Stimulated activated CD8-positive, alpha-beta memory T cell treated with anti-CD3 and anti-CD28 coated beads, Interleukin-12 subunit alpha, Interleukin-12 subunit beta, amount 100 ng/mL, for 1 hour (primary cell): Measurements from ENCODE around the gene RRAS2.
"Not testable (repeated sequence)": the region's sequence is repeated elsewhere in the genome, so short reads cannot be mapped to it uniquely, and the experiment has no call there.

Experiments
- DNase-seq: peaks from one replicate; pipeline ENCODE4 v3.0.0-alpha.2; 2020; ENCODE audit warnings: low read depth

Gene RRAS2

DNA sequence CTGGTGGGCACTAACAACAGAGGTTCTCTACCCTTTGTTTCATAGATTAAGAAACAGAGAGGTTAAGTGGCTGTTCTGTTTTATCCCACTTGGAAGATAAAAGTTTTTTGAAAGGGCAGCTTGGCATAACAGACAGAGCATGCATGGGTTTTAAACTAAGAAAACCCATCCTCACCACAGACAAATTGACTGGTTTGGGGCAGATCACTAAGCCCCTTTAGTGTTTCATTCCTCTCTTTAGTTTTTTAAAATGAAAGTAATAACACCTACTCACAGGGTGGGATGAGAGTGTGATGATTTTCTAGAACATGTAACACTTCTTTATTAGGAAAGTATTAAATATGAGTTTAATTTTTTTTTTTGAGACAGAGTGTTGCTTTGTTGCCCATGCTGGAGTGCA, 12.3 kb upstream of the RRAS2 start:
- no peak for DNase-seq

DNA sequence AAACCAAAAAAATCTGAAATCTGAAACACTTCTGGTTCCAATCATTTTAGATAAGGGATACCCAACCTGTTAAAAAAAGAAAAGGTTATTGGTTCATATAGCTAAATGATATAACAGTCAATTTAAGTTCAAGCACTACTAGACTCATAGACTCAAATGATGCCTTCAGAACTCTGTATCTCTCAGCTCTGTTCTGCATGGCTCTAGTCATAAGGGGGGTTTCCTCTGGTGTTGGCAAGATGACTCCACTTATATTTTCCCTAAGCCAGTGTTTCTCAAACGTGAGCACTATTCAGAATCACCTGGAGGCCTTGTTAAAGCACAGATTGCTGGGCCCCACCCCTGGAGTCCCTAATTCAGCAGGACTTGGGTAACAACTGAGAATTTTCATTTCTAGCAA, 11.5 kb upstream of the RRAS2 start:
- no peak for DNase-seq

DNA sequence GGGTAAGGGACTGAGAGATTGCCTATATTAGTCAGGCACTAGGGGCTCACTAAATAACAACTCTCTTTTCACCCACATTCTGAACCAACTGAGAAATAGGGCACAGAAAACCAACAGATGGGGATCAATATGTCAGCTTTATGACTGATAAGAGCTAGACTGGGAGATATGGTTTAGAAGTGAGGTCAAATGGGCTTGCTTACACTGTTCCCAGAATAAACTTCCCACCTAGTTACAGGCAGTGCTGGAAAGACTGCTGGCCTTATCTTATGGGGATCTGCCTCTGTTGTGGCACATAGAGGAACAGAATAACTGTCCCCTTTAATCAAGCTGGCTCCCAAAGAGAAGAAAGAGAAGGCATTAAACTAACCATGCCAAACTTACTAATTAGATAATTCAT, 10.6 kb upstream of the RRAS2 start:
- DNase-seq: no peak

DNA sequence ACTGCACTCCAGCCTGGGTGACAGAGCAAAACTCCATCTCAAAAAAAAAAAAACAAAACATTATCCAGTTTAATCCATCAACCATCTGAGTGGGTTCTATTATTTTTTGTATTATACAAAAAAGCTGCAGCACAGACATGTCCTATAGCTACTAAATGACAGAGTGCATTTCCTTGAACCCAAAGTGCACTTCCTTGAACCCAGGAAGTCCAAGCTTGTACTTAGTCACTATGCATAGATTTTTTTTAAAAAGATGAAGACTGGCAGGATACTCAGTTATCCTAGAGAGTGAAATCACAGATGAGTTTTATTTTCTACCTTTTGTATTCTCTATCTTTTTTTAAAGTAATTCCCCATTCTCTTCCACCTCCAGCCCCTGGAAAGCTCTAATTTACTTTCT, 8.0 kb upstream of the RRAS2 start:
- DNase-seq: no peak

DNA sequence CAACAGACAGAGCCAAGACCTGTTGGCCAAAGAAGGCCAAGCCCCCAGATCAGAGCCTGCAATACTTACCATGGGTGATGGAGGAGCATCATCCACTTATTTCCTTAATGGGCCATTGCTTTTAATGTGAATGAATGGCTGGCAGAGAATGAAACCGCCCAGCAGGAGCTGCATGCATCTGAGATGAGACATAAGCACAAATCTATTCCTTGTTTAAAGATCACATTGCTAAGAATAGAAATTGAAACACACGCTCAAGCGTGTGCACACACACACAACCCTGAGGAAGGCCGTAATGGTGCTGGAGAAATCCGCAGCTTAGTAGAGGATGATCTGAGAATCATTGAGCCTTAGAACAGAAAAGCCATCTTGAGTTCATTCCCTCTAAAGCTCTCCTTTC, 5.3 kb upstream of the RRAS2 start:
- DNase-seq: no peak

DNA sequence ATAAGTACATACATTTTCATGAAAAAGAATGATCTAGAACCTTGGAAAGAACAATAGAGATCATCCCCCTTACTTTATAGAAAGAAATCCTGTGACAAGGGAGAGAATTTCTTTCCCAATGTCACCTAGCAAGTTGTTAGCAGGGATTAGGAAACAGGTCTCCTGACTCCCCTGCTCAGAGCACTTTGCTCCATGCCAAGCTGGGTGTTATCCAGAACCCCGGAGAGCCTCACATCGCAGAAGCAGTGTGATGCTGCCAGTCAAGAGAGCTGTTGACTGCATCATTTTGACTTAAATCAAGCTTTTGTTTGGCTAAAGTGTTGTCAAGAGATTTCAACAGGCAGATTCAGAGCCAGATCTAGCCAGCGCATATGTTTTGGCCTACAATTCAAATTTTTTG, 3.6 kb upstream of the RRAS2 start:
- no peak for DNase-seq

DNA sequence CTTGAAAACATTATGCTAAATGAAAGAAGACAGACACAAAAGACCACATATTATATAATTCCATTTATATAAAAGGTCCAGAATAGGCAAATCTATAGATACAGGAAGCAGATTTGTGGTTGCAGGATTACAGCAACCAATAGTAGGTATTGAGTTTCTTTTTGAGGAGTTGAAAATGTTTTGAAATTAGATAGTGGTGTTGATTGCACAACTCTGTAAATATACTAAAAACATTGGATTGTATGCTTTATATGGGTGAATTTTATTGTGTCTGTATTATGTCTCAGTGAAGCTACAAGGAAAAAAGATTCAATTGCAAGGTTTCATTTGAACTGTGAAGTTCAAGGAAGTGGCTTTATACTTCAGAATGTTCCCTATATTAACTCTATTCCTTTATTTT, 3.0 kb upstream of the RRAS2 start:
- DNase-seq: no peak

DNA sequence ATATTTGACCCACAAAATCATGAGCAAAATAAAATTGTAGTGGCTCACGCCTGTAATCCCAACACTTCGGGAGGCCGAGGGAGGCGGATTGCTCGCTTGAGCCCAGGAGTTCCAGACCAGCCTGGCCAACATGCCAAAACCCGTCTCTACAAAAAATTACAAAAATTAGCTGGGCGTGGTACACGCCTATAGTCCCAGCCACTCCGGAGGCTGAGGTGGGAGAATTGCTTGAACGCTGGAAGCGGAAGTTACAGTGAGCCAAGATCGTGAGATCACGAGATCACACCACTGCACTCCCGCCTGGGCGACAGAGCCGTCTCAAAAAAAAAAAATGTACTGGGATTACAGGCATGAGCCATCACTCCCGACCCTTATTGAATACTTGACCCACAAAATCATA, 2.0 kb upstream of the RRAS2 start:
- no peak for DNase-seq

DNA sequence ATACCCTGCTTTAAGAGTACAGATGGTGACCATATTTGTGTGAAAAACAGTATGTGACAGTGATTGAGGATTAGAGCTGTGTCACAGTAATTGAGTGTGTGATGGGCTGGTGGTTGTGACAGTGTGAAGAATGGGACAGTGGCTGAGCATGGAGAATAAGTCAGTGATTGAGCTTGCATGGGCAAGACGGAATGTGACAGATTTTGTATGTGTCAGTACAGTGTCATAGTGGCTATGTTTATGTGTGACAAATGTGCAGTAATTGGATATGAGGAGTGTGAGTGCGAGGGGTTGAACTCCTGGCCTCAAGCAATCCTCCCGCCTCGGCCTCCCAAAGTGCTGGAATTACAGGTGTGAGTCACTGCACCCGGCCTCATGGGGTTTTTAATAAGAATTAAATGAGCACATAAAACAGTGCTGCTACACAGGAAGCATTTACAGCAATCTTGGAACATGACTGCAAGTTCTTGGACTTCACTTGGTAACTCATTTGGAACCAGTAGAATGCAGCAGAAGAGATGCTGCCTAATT, 583 bp upstream of the RRAS2 start:
- no peak for DNase-seq

DNA sequence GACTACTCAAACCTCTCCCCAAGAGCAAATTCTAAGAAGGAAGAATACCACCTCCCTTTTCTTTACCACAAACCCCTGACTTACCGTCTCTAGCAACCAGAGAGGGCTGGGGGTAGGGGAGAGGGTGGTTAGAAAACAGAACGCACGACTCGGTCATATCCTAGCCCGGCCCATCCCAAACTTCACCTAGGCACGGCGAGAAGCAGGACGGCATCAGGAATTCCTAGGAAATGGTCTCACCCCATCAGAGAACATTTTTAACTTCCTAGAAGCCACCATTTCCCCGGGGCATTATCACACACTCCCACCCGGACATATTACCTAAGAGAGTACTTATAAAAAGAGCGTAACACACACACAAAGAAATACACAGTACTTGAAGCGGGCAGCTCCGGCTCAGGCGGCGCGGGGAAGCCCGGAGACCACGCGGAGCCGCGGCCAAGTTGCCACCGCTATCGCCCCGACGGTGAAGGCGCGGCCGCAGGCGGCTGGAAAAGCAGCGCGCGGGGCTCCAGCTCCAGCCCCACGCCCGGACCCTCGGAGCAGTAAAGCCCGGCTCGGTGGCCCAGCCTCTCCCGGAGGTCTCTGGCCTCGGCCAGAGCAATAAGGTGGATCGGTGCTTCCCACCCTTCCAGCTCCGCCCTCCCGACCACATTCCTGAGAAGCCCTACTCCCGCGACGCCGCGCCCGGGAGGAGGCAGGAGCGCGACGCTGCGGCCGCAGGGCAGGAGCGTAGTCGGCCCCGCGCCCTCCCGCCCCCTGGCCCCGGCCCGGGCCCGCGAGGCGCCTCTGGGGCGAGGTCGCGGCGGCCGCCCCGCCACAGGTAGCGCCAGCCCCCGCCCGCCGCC, 878 bp downstream of the RRAS2 start:
- no peak for DNase-seq

DNA sequence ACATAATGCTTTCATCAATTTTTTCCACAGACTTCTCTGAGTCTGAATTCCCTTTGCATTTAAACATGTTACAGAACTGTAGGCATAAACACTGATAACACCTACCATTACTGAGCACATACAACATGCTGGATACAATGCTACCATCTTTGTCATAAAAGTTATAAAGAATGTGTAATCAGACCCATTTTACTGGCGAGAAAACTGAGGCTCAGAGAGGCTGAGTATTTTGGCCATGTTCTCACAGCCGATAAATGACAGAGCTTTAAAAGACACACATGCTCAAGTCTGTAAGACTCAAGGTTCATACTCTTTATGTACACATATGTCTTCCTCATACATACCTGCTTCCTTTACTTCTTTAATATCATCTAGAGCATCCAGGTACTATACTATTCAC, 2.6 kb downstream of the RRAS2 start:
- DNase-seq: no peak

DNA sequence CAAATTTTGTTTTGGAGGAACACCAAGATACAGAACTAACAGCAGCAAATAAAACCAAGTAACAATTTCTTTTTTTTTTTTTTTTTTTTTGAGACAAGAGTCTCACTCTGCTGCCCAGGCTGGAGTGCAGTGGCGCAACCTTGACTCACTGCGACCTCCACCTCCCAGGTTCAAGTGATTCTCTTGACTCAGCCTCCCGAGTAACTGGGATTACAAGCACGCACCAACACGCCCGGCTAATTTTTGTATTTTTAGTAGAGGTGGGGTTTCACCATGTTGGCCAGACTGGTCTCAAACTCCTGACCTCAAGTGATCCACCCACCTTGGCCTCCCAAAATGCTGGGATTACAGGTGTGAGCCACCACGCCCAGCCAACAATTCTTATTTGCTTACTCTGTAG, 4.4 kb downstream of the RRAS2 start:
- DNase-seq: not testable (repeated sequence)

DNA sequence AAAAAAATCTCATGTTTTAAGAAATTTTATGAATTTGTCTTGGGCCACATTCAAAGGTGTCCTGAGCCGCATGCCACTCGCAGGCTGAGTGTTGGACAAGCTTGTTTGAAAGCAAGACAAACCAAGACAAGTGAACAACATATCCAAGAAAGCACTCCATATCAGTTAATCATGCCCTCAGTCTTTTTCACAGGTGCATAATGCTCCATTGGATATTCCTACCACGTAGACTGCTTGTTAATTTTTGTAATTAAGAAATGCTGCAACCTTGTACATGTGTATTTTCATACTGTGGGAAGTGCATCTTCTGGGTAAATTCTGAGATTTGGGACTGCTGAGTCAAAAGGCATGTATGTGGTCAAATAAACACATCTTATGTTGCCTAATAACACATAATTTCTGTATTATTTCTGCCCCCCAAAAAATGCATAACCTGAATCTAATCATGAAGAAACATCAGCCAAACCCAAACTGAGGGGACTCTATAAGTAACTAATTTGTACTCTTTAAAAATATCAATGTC, 8.2 kb downstream of the RRAS2 start:
- no peak for DNase-seq

DNA sequence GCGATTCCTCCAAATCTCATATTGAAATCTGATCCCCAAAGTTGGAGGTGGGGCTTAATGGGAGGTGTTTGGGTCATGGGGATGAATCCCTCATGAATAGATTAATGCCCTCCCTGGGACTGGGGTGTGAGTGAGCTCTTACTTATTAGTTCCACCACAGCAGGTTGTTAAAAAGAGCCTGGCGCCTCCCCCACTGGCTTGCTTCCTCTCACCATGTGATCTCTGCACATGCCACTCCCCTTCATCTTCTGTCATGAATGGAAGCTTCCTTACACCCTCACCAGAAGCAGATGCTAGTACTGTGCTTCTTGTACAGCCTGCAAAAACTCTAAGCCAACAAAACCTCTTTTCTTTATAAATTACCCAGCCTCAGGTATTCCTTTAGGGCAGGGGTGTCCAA, 8.8 kb downstream of the RRAS2 start:
- no peak for DNase-seq

DNA sequence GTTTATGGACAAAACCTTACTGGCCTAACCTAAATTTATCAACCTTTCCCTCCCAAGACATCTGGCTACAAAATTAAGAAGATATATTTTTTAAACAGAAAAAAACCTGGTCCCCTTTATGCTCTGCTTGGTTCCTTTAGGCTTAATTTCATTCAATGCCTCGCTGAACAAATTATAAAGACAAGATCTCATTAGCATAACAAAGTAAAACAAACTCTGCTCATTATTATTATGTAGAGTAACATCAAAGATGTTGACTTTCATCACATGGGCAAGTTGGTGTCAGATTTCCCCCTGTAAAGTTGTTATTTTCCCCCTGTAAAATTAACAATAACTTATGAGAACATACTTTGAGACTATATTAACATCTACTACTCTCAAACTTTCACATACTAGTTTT, 11.0 kb downstream of the RRAS2 start:
- no peak for DNase-seq

DNA sequence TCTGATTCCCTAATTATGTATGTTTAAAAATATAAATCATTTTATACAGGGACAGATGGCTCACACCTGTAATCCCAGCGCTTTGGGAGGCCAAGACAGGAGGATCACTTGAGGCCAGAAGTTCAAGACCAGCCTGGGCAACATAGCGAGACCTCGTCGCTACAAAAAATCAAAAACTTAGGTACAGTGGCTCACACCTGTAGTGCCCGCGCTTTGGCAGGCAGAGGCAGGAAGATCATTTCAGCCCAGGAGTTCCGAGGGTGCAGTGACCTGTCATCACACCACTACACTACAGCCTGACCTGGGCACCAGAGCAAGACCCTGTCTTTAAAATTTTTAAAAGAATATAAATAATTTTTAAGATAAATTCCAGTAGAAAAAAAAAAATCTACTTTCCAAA, 11.5 kb downstream of the RRAS2 start:
- no peak for DNase-seq

DNA sequence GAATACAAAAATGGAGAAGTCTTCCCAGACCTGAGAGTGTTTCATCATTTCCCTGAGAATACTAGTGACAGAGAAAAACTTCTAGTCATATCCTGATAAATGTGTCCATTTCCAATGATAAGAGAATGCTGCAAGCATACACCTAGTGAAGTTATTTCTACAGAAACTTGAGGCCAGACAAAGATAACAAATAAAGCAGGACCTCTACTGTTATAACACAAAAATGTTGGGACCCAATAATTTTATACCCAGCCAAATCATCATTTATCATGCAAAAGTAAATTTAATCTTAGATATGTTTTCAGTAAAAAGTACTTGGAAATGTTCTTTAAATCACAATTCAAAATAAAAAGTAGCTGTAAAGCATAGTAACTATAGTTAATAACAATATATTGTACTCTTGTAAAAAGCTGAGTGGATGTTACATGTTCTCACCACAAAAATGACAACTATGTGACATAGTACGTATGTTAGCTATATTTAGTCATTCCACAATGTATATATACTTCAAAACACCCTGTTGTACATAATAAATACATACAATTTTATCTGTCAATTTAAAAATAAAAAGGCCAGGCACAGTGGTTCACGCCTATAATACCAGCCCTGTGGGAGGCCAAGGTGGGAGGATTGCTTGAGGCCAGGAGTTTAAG, 12.6 kb downstream of the RRAS2 start:
- no peak for DNase-seq

DNA sequence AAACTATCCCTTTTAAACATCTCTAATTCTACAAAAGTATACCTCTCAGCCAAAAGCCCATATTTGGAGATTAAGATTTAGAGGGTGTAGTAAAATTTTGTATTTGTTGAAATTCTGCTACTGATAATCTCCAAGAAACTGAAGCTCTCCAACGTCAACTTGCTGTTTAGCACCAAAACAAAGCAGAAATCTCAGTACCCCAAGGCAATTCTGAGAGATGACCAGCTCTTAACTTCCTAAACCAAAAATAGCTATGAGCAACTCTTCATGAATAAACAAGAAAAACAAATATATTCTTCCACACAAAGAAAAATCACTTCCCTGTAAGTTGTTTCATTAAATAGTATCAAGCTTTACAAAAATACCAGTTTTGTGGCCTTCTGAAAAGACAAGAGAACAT, 13.3 kb downstream of the RRAS2 start:
- DNase-seq: no peak

DNA sequence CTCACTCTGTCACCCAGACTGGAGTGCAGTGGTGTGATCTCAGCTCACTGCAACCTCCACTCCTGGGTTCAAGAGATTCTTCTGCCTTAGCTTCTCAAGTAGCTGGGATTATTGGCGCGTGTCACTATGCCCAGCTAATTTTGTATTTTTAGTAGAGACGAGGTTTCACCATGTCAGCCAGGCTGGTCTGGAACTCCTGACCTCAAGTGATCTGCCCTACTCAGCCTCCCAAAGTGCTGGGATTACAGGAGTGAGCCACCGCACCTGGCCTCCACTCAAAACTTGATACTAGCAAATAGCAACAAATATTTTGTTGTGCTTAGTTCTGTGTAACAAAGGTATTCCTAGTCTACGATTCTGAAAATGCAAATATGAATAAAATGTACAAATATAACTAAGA, 14.0 kb downstream of the RRAS2 start:
- not testable (repeated sequence) for DNase-seq

DNA sequence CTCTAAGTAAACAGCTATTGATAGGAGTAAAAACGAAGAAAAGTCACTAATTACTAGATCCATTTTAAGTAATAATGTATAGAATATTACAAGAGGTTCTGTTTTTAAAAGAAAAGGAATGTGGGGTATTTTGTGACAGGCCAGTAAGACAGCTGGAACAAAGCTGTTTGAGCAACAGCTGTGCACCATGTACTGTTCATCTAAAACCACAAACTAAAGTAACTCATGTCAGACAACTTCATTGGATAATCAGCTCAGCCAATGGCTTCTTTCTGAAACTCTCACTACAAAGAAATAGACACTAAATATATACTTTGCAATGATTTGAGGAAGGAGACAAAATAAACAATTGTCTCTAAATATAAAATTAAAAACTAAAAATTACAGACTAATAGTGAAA, 16.1 kb downstream of the RRAS2 start:
- DNase-seq: no peak

DNA sequence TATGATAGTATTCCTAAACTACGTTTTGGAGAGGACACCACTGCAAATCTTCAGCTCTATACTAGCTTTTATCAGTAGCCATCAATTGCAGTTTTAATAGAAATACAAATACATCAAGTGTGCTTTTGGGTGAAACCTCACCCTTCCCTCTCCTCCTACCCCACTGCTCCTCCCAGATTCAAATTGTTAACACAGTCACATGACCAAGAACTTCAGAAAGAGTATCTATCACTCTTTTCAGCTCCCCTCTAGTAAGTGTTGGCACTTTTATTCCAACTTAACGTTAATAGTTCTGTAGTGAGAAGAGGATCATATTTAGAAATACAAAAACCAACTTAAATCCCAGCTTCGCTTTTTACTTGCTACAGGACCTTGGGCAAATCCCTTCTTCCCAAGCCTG, 17.0 kb downstream of the RRAS2 start:
- no peak for DNase-seq

DNA sequence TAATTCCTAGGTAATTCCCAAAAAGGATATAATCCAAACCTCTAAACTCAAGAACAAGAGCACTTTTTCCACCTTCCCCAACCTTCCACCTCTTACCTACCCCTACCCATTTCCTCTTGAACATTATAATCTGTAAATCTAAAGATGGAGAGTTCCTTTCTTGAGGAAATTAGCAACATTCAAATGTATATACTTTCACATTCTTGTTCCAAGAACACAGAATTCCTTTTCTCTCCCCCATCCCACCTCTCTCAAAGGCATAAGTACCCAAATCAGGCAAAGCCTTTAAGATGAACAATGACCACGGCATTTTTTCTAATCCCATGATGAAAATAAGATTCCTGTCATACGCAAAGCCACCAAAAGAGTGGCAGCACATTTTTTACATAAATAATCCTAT, 18.3 kb downstream of the RRAS2 start:
- DNase-seq: no peak

DNA sequence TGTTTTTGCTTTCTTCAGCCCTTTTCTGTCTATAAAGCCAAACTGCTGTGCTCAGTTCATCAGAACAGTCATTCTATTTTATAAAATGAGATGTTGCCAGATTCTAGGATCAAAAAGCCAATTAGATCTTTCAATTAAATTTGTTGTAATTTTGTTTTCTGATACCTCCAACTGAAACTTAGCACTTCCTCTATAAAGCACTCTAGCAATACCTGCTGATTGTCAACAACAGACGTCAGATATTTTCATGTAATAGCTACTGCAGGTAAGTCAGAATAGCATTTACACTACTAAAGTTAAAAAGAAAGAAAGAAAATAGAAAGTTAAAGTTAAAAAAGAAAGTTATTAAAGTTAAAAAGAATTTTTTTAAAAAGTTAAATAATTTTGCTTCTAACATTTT, 19.6 kb downstream of the RRAS2 start:
- no peak for DNase-seq
